ENCODE data around the gene COG7.
"Not testable (repeated sequence)": the region's sequence is repeated elsewhere in the genome, so short reads cannot be mapped to it uniquely, and the experiment has no call there.

The COG7 gene

DNA sequence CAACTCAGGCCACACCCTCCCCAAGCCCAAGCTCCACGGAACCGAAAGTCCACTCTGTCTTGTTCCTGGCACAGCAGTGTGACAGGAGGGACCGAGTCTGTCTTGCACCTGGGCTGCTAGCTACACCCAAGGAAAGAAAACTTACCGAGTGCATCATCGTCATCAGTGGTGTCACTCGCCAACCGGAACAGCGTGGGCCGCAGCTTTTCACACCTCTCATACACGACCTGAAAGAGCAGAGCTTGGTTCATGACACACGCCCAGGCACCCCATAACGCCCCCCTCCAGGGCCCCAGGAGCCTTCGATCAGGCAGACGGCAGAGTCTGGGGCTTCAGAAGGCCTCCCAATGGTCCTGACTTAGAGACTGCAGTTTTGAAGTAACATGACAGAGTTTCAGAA lies 29.8 kb upstream of the COG7 start:
- Histone ChIP-seq H3K4me1 (peaks cover 0 to 13% (median 0%) of the 10 kb centered on the region in 10 experiments; a peak in 3 of 20 replicates), H3K4me2 (no peak overlapping the region), H3K27ac (no peak overlapping the region), H3K9me3 (replicated peaks in 1 of 11) (no peaks in the 10 kb centered on the region), H3K9ac (no peak overlapping the region; a peak in 1 of 22 replicates), H3K36me3 (peaks cover 99 to 100% (median 100%) of the 10 kb centered on the region in 11 experiments), H3K27me3 (no peaks in the 10 kb centered on the region), H4K20me1 (peaks cover 32 to 99% (median 70%) of the 10 kb centered on the region in 11 experiments; a peak in 21 of 22 replicates), H3K4me3 (no peak overlapping the region)
- TF ChIP-seq Cebpa-rat (IDR thresholded peaks at IDR 0.05) = no peak

DNA sequence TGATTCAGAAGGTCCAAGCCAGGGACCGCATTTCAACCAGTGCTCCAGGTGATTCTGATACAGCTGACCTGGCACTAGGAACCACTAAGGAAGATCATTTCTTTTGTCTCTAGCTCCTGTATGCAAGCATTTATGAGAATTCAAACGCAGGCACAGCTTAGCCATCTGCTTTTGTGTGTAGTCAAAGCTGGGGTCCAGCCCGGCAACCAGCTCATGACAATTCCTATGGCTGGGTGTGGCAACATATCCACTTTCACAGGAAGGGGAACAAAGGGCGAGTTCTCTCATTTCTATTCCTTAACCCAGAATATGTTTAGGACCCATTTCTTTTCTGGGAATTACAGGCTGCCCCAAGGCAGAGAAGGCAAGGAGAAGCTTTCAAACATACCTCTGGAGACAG lies 27.3 kb upstream of the COG7 start:
- 0 out of 22 replicates have a peak overlapping the region, but pooled peaks of 1 of the 11 experiments have one; percentile 13 for H3K9ac ChIP-seq
- H4K20me1 ChIP-seq = peaks cover 10 to 99% (median 50%) of the 10 kb centered on the region in 11 experiments; a peak in 21 of 22 replicates
- no peaks in the 10 kb centered on the region for H3K27me3 ChIP-seq
- no peaks in the 10 kb centered on the region for H3K4me1 ChIP-seq
- no peaks in the 10 kb centered on the region for H3K9me3 ChIP-seq (replicated peaks in 1 of 11)
- H3K27ac ChIP-seq = no peak overlapping the region
- H3K36me3 ChIP-seq = peaks cover 98 to 100% (median 100%) of the 10 kb centered on the region in 11 experiments
- H3K4me2 ChIP-seq = no peak overlapping the region
- TF ChIP-seq Cebpa-rat (IDR thresholded peaks at IDR 0.05) = no peak
- H3K4me3 ChIP-seq = no peak overlapping the region

DNA sequence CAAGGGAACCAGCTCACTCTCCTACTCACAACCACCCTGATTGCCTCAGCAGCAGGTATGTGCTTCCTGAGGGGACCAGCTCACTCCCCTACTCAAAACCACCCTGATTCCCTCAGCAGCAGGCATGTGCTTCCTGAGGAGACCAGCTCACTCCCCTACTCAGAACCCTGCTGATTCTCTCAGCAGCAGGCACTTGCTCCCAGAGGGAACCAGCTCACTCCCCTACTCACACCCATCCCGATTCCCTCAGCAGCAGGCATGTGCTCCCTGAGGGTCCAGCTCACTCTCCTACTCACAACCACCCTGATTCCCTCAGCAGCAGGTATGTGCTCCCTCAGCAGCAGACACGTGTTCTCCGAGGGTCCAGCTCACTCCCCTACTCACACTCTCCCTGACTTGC lies 26.1 kb upstream of the COG7 start:
- no peak overlapping the region for H3K27ac ChIP-seq
- no peaks in the 10 kb centered on the region for H3K27me3 ChIP-seq
- peaks cover 6 to 99% (median 49%) of the 10 kb centered on the region in 11 experiments; a peak in 19 of 22 replicates for H4K20me1 ChIP-seq
- TF ChIP-seq Cebpa-rat (IDR thresholded peaks at IDR 0.05) = no peak
- H3K4me2 ChIP-seq = no peak overlapping the region
- H3K9me3 ChIP-seq (replicated peaks in 1 of 11) = no peaks in the 10 kb centered on the region
- no peak overlapping the region for H3K9ac ChIP-seq
- no peaks in the 10 kb centered on the region for H3K4me1 ChIP-seq
- H3K4me3 ChIP-seq = no peak overlapping the region
- H3K36me3 ChIP-seq = peaks cover 98 to 100% (median 100%) of the 10 kb centered on the region in 11 experiments

GRCh38 chr16:23478566-23478965 lies 25.6 kb upstream of the COG7 start:
- Histone ChIP-seq H4K20me1 (peaks cover 6 to 98% (median 49%) of the 10 kb centered on the region in 11 experiments; a peak in 19 of 22 replicates), H3K9me3 (replicated peaks in 1 of 11) (no peaks in the 10 kb centered on the region), H3K27ac (no peak overlapping the region), H3K4me1 (no peaks in the 10 kb centered on the region), H3K36me3 (peaks cover 99 to 100% (median 100%) of the 10 kb centered on the region in 11 experiments), H3K9ac (no peak overlapping the region), H3K4me3 (no peak overlapping the region), H3K4me2 (no peak overlapping the region), H3K27me3 (no peaks in the 10 kb centered on the region)
- TF ChIP-seq Cebpa-rat (IDR thresholded peaks at IDR 0.05) = no peak

DNA sequence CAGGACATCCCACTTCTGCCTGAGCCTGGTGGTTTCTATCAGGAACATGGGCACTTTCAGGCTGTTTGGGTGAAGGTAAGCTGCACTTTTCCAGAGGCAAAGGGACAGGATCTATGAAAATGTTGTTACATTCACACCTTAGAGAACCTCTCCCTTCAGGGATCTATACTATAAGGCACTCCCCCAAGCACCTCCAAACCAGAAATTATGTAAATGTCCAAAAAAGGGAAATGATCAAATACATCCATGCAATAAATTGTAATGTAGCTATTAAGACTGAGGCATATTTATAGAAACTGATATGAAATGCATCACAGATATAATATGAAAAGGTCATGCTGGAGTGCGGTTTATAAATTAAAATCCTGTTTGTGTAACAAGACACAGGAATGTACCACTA lies 23.3 kb upstream of the COG7 start:
- Histone ChIP-seq H3K4me3 (no peak overlapping the region), H3K27me3 (no peaks in the 10 kb centered on the region), H3K4me1 (no peaks in the 10 kb centered on the region), H3K9me3 (replicated peaks in 1 of 11) (no peaks in the 10 kb centered on the region), H3K9ac (no peak overlapping the region), H3K4me2 (no peak overlapping the region), H3K27ac (no peak overlapping the region), H3K36me3 (peaks cover 97 to 100% (median 100%) of the 10 kb centered on the region in 11 experiments), H4K20me1 (peaks cover 6 to 89% (median 42%) of the 10 kb centered on the region in 11 experiments; a peak in 19 of 22 replicates)
- TF ChIP-seq Cebpa-rat (IDR thresholded peaks at IDR 0.05) = no peak

- Histone ChIP-seq H3K4me3 (no peak overlapping the region), H3K4me2 (no peak overlapping the region), H3K9ac (no peak overlapping the region), H3K36me3 (peaks cover 97 to 100% (median 99%) of the 10 kb centered on the region in 11 experiments), H3K4me1 (no peaks in the 10 kb centered on the region), H3K9me3 (replicated peaks in 1 of 11) (no peaks in the 10 kb centered on the region), H3K27ac (no peak overlapping the region), H3K27me3 (no peaks in the 10 kb centered on the region), H4K20me1 (peaks cover 0 to 76% (median 21%) of the 10 kb centered on the region in 11 experiments; a peak in 14 of 22 replicates)
- TF ChIP-seq Cebpa-rat (IDR thresholded peaks at IDR 0.05) = no peak
Observed at GRCh38 chr16:23469814-23470213, 16.8 kb upstream of the COG7 start.

DNA sequence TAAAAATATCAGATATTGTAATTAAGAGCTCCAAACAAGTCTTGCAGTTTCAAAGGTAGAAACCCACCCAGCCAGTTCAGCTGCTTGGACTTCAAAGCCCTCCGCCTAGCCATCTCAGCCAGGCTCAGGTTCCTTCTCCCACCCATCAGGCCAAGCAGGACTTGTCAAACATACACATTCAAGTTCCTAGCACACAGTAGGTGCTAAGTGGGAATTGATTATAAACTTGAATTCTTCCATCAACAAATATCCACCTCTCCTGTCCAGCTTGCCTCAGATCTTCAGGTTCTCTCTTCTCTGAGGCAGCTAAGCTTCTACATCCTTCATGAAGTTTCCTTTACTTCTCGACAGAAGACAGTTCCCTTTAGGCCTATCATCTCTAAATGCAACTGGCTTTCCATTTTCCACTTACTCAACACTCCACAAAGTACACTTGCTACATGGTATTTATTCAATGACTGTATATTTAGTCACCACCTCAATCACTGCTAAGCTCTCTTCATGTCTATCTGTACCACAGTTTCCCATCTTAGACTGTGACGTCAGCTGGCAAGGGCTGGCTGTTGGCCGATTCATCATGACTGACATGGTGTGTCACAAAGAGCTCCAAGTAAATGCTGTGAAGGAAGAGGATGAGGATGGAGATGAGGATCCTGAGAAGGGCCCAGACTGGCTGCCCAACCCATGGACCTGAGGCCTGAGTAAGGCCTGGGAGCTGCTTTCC lies 13.3 kb upstream of the COG7 start:
- H3K27ac ChIP-seq = no peak overlapping the region
- peaks cover 80 to 95% (median 86%) of the 10 kb centered on the region in 11 experiments for H3K36me3 ChIP-seq
- H3K4me2 ChIP-seq = no peak overlapping the region
- peaks cover 0 to 71% (median 22%) of the 10 kb centered on the region in 11 experiments; a peak in 13 of 22 replicates for H4K20me1 ChIP-seq
- no peak overlapping the region for H3K4me3 ChIP-seq
- no peak overlapping the region for H3K9ac ChIP-seq
- TF ChIP-seq Cebpa-rat (IDR thresholded peaks at IDR 0.05) = no peak
- H3K4me1 ChIP-seq = no peaks in the 10 kb centered on the region
- no peaks in the 10 kb centered on the region for H3K27me3 ChIP-seq
- H3K9me3 ChIP-seq (replicated peaks in 1 of 11) = no peaks in the 10 kb centered on the region

DNA sequence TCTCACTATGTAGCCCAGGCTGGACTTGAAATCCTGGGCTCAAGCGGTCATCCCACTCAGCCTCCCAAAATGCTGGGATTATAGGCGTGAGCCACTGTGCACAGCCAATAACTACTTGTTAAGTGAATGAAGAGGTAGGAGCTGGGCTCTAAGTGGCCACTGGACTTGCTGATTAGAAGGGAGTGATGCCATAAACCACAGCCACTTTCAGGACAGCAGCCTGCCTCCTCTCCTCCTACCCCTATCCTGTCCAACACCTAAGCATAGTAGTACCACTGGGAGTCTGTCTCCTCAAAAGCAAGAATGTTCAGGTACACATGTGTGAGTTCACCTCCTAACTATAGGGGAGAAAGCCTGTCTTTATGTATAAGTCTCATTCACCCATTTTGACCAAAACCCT lies 12.2 kb upstream of the COG7 start:
- Histone ChIP-seq H4K20me1 (peaks cover 0 to 69% (median 18%) of the 10 kb centered on the region in 11 experiments; a peak in 12 of 22 replicates), H3K36me3 (peaks cover 74 to 89% (median 79%) of the 10 kb centered on the region in 11 experiments)
- no peak for TF ChIP-seq Cebpa-rat (IDR thresholded peaks at IDR 0.05)

DNA sequence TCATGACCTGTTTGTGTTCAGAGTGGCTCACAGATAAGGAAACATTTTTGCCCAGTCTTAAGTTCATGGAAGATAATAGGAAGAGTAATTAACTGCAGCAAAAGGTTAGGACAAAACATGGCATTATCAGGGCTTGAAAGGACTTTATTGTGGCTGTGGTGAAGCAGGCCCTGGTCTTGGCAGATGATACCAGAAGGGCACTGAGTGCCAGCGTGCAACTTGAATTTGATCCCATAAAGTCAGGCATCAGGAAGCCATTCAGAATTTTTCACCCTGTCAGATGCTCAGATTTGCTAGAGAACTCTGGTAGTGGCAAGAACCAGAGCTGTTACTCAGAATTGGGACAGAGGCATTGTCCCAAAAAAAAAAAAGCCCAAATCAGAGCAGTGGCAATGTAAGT lies 11.2 kb upstream of the COG7 start:
- H3K27ac ChIP-seq = no peak overlapping the region
- no peak overlapping the region for H3K4me2 ChIP-seq
- H3K4me3 ChIP-seq = no peak overlapping the region
- no peak overlapping the region for H3K9ac ChIP-seq
- H3K36me3 ChIP-seq = peaks cover 65 to 80% (median 69%) of the 10 kb centered on the region in 11 experiments
- H3K27me3 ChIP-seq = no peaks in the 10 kb centered on the region
- no peaks in the 10 kb centered on the region for H3K9me3 ChIP-seq (replicated peaks in 1 of 11)
- peaks cover 0 to 69% (median 17%) of the 10 kb centered on the region in 11 experiments; a peak in 12 of 22 replicates for H4K20me1 ChIP-seq
- TF ChIP-seq Cebpa-rat (IDR thresholded peaks at IDR 0.05) = no peak
- H3K4me1 ChIP-seq = no peaks in the 10 kb centered on the region

More for the DNA sequence above, 12.2 kb upstream of the COG7 start:
- H3K4me3 ChIP-seq = no peak overlapping the region
- no peaks in the 10 kb centered on the region for H3K4me1 ChIP-seq
- no peak overlapping the region for H3K27ac ChIP-seq
- no peaks in the 10 kb centered on the region for H3K9me3 ChIP-seq (replicated peaks in 1 of 11)
- no peaks in the 10 kb centered on the region for H3K27me3 ChIP-seq
- H3K4me2 ChIP-seq = no peak overlapping the region
- H3K9ac ChIP-seq = no peak overlapping the region

- H3K4me3 ChIP-seq; H3K9me3 ChIP-seq (replicated peaks in 1 of 11); H3K27me3 ChIP-seq; H3K9ac ChIP-seq; H3K4me1 ChIP-seq; H3K4me2 ChIP-seq; H3K27ac ChIP-seq: not testable (repeated sequence)
- H4K20me1 ChIP-seq = peaks cover 0 to 62% (median 16%) of the 10 kb centered on the region in 11 experiments; a peak in 12 of 22 replicates
- H3K36me3 ChIP-seq = peaks cover 53 to 68% (median 57%) of the 10 kb centered on the region in 11 experiments
Observed at GRCh38 chr16:23462994-23463393, 10.0 kb upstream of the COG7 start.

Data from BLaER1 treated with 17β-estradiol and CSF1 and Interleukin-3, amounts not matched to agents 10 nM and 100 nM (cell line).